GM12892 (cell line): ENCODE results near the gene DKC1.

ENCODE experiments used
- POLR2A ChIP-seq: IDR thresholded peaks from 2 replicates; pipeline ENCODE4 v1.6.1; 2011; ENCODE audit warnings: low read depth, low read length, control low read depth
- POLR2AphosphoS5 ChIP-seq: IDR thresholded peaks from 2 replicates; pipeline ENCODE4 v1.6.1; 2011; ENCODE audit warnings: low read depth, low read length, control low read depth
- TAF1 ChIP-seq: IDR thresholded peaks from 2 replicates; pipeline ENCODE4 v1.6.1; 2011; ENCODE audit warnings: low read depth, mild to moderate bottlenecking, control low read depth, low read length, borderline replicate concordance

- TF ChIP-seq TAF1, result no peak
- TF ChIP-seq POLR2A, result no peak
- no peak for TF ChIP-seq POLR2AphosphoS5
Measured at GRCh38 chrX:154751669-154752271, 10.9 kb upstream of the DKC1 start.
